OCI-LY3 (cell line): ENCODE data around the gene DOP1A.

ENCODE experiments used
- CTCF ChIP-seq: fragments of 200-600, 300-600 bp; sonication (generic); IDR thresholded peaks from 2 replicates; pipeline ENCODE4 v1.5.1; 2014; ENCODE audit warnings: antibody characterized with exemption, low read length, low read depth
- EZH2phosphoT487 ChIP-seq: fragments of 200-600 bp; shearing (Covaris generic); IDR thresholded peaks from 2 replicates; pipeline ENCODE4 v1.6.1; 2018; ENCODE audit warnings: antibody characterized with exemption, mixed run types, low read depth

GRCh38 chr6:83051377-83052172 is 15.9 kb upstream of the DOP1A start:
- TF ChIP-seq CTCF (no peak), EZH2phosphoT487 (no peak)
